ENCODE results near the gene PRDX3.
A peak's percentile ranks its signal among the peaks of the same experiment; 100 is the strongest.

PRDX3 gene

DNA sequence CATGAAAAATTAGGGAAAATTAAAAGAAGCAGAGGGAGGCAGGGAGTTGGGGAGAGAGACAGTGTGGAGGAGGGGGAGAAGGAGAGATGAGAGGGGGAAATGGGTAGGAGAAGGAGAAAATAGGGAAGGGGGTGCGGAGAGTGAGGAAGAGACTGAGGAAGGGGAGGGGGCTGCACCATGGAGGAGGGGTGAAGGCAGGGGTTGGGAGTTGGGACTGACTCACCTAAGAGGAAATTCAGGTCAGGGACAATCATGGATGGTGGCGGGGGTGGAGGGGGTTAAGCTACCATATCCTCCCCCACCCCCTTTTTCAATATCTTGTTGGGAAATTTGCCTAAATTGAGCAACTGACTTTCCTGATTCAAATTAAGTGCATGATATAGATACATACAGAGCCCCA, 36.8 kb upstream of the PRDX3 start:
- H3K9ac ChIP-seq (ENCODE audit: low read length): no peak overlapping the region
- no peaks in the 10 kb centered on the region for H3K9me3 ChIP-seq (ENCODE audit: control insufficient read depth, insufficient read depth, low read depth, low read length)
- no peak overlapping the region for H3K27ac ChIP-seq (ENCODE audit: low read depth, low read length)
- H3K4me3 ChIP-seq (ENCODE audit: low read depth, low read length): no peak overlapping the region
- H3K4me1 ChIP-seq (ENCODE audit: control insufficient read depth, insufficient read depth, low read length): peaks cover 26% of the 10 kb centered on the region
- H3K27me3 ChIP-seq (ENCODE audit: control insufficient read depth, insufficient read depth, low read length): no peaks in the 10 kb centered on the region
- H3K36me3 ChIP-seq (ENCODE audit: control insufficient read depth, insufficient read depth, low read length): no peaks in the 10 kb centered on the region

DNA sequence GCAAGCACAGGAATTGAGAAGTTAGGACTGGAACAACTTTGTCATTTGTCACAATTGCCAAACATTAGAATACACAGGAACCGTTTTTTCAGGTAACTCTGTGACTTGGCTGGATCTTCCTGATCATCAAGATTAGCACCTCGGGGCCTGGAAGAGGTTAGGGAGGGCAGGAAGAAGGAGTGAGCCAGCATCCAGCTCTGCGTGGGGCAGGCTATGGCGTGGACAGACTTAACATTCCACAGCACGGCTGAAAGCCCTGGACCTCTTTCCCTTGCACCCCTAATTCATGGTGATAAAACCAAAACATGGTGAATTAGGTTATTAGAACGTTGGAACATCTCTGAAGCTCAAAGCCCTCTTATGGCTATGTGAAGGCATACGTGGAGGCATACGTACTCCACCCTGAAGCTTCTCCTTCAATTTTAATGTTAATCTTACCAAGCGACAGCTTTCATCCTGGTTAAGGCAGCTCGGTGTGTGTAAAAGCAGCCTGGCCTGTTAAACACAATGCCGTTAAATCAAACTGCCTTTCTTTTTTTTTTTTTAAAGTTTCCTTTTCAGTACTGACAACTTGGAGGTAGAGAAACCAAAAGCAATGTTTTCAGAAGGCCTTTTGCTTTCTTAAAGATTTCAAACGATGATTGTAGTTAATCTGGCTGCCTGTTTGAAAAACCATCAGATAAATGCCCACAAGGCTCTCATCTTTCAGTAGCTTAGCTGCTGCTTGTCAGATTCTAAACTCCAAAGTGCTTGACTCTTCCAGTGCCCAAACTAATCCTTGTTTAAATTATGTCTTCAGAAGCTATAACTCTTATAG, 33.2 kb upstream of the PRDX3 start:
- Histone ChIP-seq H3K9me3 (ENCODE audit: control insufficient read depth, insufficient read depth, low read depth, low read length) (no peaks in the 10 kb centered on the region), H3K27ac (ENCODE audit: low read depth, low read length) (no peak overlapping the region), H3K4me3 (ENCODE audit: low read depth, low read length) (no peak overlapping the region), H3K4me1 (ENCODE audit: control insufficient read depth, insufficient read depth, low read length) (peaks cover 39% of the 10 kb centered on the region), H3K9ac (ENCODE audit: low read length) (no peak overlapping the region), H3K27me3 (ENCODE audit: control insufficient read depth, insufficient read depth, low read length) (peaks cover 18% of the 10 kb centered on the region), H3K36me3 (ENCODE audit: control insufficient read depth, insufficient read depth, low read length) (no peaks in the 10 kb centered on the region)

DNA sequence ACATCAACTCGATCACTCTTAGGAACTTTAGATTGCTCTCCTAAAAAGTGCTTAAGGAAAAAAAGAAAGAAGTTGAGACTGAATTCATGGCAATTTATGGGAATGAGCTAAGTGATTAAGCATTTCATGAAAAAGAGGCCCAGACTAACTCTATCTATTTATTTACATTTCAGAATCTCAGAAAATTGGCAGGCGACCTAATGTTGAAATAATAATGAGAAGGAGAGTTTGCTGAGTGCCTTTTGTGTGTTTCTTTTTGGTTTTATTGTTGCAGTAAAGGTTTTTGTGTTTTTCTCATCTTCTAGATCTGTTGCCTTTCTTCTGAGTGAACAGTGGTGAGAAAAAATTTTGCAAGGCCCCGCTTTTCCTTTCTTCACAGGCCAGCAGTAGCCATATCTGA, 32.6 kb upstream of the PRDX3 start:
- peaks cover 18% of the 10 kb centered on the region for H3K27me3 ChIP-seq (ENCODE audit: control insufficient read depth, insufficient read depth, low read length)
- no peaks in the 10 kb centered on the region for H3K9me3 ChIP-seq (ENCODE audit: control insufficient read depth, insufficient read depth, low read depth, low read length)
- no peak overlapping the region for H3K4me3 ChIP-seq (ENCODE audit: low read depth, low read length)
- peaks cover 43% of the 10 kb centered on the region for H3K4me1 ChIP-seq (ENCODE audit: control insufficient read depth, insufficient read depth, low read length)
- H3K36me3 ChIP-seq (ENCODE audit: control insufficient read depth, insufficient read depth, low read length): no peaks in the 10 kb centered on the region
- H3K27ac ChIP-seq (ENCODE audit: low read depth, low read length): no peak overlapping the region
- H3K9ac ChIP-seq (ENCODE audit: low read length): no peak overlapping the region

DNA sequence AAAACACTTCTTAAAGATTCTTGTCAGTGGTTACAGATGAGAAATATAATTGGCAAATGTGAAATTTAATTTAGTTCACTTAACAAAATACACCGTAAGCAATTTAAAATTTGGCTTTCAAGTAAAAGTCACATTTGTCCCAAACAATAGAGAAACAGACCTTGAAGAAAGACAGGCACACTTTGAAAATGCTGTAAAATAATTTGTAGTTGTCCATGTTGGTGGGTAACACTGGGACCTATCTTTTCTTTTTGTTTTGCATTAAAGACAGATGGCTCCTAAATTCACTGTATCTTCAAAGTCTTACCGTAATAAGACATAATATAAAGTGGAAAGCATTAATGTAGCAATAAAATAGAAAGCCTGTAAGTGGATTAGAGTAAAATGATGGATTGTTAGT, 32.0 kb upstream of the PRDX3 start:
- H3K27ac ChIP-seq (ENCODE audit: low read depth, low read length): no peak overlapping the region
- H3K9me3 ChIP-seq (ENCODE audit: control insufficient read depth, insufficient read depth, low read depth, low read length): no peaks in the 10 kb centered on the region
- H3K36me3 ChIP-seq (ENCODE audit: control insufficient read depth, insufficient read depth, low read length): no peaks in the 10 kb centered on the region
- H3K4me1 ChIP-seq (ENCODE audit: control insufficient read depth, insufficient read depth, low read length): peaks cover 46% of the 10 kb centered on the region
- H3K27me3 ChIP-seq (ENCODE audit: control insufficient read depth, insufficient read depth, low read length): peaks cover 18% of the 10 kb centered on the region
- no peak overlapping the region for H3K9ac ChIP-seq (ENCODE audit: low read length)
- no peak overlapping the region for H3K4me3 ChIP-seq (ENCODE audit: low read depth, low read length)

DNA sequence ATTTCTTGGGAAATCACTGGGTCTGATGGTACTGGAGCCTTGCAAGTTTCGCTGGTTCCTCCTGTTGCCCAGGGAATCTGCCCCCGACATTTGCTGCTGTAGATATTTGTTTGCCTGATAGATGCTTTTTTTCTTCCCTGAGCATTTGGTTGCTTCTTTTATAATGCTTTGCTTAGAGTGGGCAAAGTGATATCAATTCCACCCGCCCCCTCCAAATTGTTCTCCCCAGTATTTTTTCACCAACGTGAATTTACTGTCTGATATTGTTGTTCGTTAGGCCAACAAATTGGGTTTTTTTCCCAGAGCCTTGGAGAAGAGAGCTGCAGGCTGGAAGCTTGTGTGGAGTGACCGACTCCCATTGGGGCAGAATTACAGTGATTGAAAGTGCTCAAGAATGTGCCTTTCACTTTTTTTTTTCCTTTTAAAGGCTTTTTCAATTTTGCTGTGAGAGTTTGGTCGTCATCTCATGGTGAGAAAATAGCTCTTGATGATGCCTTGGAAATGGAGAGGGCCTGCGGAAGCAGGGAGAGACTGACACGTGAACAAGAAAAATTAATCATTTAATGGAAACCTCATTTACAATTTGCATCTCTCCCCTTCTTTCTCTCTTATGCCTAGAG, 31.2 kb upstream of the PRDX3 start:
- Histone ChIP-seq H3K4me3 (ENCODE audit: low read depth, low read length) (peak overlapping the region; percentile 41; the same call in 1 of the 2 replicates), H3K27me3 (ENCODE audit: control insufficient read depth, insufficient read depth, low read length) (peaks cover 18% of the 10 kb centered on the region), H3K9ac (ENCODE audit: low read length) (no peak overlapping the region), H3K4me1 (ENCODE audit: control insufficient read depth, insufficient read depth, low read length) (peaks cover 46% of the 10 kb centered on the region), H3K27ac (ENCODE audit: low read depth, low read length) (no peak overlapping the region), H3K36me3 (ENCODE audit: control insufficient read depth, insufficient read depth, low read length) (no peaks in the 10 kb centered on the region), H3K9me3 (ENCODE audit: control insufficient read depth, insufficient read depth, low read depth, low read length) (no peaks in the 10 kb centered on the region)

DNA sequence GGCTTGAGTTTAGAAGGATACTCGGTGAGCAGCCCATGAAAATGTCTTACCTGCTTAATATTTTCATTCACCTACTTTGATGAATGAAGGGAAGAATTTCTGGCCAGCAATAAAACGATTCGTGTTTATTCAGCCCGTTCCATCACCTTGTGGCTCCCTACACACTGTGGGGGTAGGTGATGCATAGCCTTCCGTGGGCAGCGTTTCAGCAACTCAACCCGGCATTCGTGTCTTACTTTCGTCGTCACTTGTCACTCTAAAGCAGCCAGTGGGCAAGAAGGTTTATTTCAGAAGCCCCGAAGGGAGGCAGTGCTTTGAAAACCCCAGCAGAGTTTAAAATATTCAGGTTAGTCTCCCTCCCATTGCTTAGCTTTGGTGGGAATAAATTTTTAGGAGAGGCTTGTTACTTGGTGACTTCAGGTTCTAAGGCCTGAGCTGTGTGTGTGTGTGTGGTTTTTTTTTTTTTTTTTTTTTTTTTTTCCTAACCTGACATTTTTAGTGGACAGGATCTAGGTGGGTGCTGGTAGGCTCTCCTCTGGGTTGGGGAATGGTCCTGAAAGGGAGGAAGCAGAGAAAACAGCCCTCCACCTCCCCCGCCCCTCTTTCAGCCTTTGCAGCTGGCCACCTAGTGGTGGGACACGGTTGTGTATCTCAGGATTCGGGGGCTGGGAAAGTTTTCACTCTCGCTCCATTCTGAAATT, 30.6 kb upstream of the PRDX3 start:
- H3K9me3 ChIP-seq (ENCODE audit: control insufficient read depth, insufficient read depth, low read depth, low read length): no peaks in the 10 kb centered on the region
- peaks cover 46% of the 10 kb centered on the region for H3K4me1 ChIP-seq (ENCODE audit: control insufficient read depth, insufficient read depth, low read length)
- peaks cover 18% of the 10 kb centered on the region for H3K27me3 ChIP-seq (ENCODE audit: control insufficient read depth, insufficient read depth, low read length)
- H3K4me3 ChIP-seq (ENCODE audit: low read depth, low read length): peak overlapping the region; percentile 71
- H3K9ac ChIP-seq (ENCODE audit: low read length): no peak overlapping the region
- no peaks in the 10 kb centered on the region for H3K36me3 ChIP-seq (ENCODE audit: control insufficient read depth, insufficient read depth, low read length)
- no peak overlapping the region for H3K27ac ChIP-seq (ENCODE audit: low read depth, low read length)

DNA sequence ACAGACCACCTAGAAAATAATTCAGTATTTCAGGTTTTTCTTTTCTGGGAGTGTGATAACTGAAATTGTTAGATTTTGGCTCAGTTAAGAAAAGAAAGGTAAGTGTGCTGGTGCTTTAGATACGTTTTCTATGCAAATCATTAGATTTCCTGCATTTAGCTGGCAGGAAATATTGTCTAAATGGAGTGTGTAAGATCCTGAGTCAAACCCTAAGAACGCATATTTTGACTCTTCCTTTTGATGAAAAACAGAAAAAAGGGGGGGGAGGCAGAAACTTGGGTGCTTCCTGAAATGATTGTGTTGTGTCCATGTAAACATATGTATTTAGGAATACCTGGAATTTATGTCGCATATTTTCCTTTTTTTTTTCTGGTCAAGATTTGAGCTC, 29.9 kb upstream of the PRDX3 start:
- Histone ChIP-seq H3K4me3 (ENCODE audit: low read depth, low read length) (peak overlapping the region; percentile 71), H3K27me3 (ENCODE audit: control insufficient read depth, insufficient read depth, low read length) (peaks cover 18% of the 10 kb centered on the region), H3K27ac (ENCODE audit: low read depth, low read length) (no peak overlapping the region), H3K9me3 (ENCODE audit: control insufficient read depth, insufficient read depth, low read depth, low read length) (no peaks in the 10 kb centered on the region), H3K36me3 (ENCODE audit: control insufficient read depth, insufficient read depth, low read length) (no peaks in the 10 kb centered on the region), H3K9ac (ENCODE audit: low read length) (no peak overlapping the region), H3K4me1 (ENCODE audit: control insufficient read depth, insufficient read depth, low read length) (peaks cover 46% of the 10 kb centered on the region)

DNA sequence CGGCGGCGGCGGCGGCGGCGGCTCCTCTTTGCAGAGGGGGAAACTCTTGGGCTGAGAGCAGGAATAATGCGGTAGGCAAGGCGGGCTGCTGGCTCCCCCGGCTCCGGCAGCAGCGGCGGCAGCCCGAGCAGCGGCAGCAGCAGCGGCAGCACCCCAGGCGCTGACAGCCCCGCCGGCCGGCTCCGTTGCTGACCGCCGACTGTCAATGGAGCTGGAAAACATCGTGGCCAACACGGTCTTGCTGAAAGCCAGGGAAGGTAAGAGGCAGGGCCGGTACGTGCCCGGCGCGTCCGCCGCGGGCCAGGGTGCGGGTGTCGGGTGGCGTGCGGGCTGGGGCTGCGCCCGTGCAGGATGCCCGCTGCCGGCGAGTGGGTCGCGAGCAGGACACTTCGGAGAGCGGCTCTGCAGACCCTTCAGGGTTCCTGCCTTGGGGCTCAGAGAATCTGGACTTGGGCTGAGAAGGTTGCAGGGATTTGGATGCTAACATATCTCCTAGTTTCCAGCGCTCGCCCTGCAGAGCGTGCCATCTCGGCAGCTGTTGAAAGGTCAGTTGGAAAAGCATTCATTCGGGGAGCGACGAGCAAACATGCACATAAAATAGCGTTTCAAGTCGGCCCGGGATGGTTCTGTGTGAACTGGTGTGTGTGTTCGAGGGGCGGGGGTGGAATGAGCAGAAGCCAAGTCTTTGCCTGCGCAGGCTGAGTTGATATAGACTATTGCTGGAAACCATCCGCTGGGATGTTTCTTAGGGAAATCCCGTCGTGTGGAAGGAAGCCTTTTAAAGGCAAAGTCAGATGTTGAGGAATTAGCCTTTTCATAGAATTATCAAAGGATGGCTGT, 29.3 kb upstream of the PRDX3 start:
- H3K4me1 ChIP-seq (ENCODE audit: control insufficient read depth, insufficient read depth, low read length): peaks cover 46% of the 10 kb centered on the region
- peak overlapping the region; percentile 12 for H3K9ac ChIP-seq (ENCODE audit: low read length)
- H3K4me3 ChIP-seq (ENCODE audit: low read depth, low read length): peak overlapping the region; percentile 71
- H3K27me3 ChIP-seq (ENCODE audit: control insufficient read depth, insufficient read depth, low read length): peaks cover 18% of the 10 kb centered on the region
- H3K27ac ChIP-seq (ENCODE audit: low read depth, low read length): no peak overlapping the region
- no peaks in the 10 kb centered on the region for H3K36me3 ChIP-seq (ENCODE audit: control insufficient read depth, insufficient read depth, low read length)
- H3K9me3 ChIP-seq (ENCODE audit: control insufficient read depth, insufficient read depth, low read depth, low read length): no peaks in the 10 kb centered on the region

DNA sequence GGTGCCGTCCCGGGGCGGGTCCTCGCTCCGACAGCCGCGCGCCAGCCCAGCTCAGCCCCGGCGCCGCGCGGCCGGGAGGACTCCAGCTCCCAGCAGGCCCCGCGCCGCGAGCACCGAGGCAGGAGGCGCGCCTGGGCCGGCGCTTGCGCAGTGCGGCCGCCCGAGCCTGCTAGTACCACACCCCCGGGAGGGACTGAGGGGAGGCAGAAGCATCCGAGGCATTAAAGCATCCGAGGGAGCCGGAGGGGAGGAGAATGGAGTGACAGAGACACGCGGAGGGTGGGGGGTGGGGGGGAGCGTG, 28.7 kb upstream of the PRDX3 start, which contains the start of gene GRK5:
Gene GRK5 (plus strand): TSS at position 206 of the 301 bp plus-strand sequence. CDS start 347 bp downstream, outside the sequence.
- H3K4me3 ChIP-seq (ENCODE audit: low read depth, low read length): peak within 1 kb of the TSS; percentile 71
- peak within 1 kb of the TSS; percentile 84 for H3K9ac ChIP-seq (ENCODE audit: low read length)
- no peaks in the 10 kb centered on the region for H3K9me3 ChIP-seq (ENCODE audit: control insufficient read depth, insufficient read depth, low read depth, low read length)
- no peak within 1 kb of the TSS for H3K27ac ChIP-seq (ENCODE audit: low read depth, low read length)
- H3K27me3 ChIP-seq (ENCODE audit: control insufficient read depth, insufficient read depth, low read length): peaks cover 18% of the 10 kb centered on the region
- H3K36me3 ChIP-seq (ENCODE audit: control insufficient read depth, insufficient read depth, low read length): no peaks in the 10 kb centered on the region
- H3K4me1 ChIP-seq (ENCODE audit: control insufficient read depth, insufficient read depth, low read length): peaks cover 43% of the 10 kb centered on the region

DNA sequence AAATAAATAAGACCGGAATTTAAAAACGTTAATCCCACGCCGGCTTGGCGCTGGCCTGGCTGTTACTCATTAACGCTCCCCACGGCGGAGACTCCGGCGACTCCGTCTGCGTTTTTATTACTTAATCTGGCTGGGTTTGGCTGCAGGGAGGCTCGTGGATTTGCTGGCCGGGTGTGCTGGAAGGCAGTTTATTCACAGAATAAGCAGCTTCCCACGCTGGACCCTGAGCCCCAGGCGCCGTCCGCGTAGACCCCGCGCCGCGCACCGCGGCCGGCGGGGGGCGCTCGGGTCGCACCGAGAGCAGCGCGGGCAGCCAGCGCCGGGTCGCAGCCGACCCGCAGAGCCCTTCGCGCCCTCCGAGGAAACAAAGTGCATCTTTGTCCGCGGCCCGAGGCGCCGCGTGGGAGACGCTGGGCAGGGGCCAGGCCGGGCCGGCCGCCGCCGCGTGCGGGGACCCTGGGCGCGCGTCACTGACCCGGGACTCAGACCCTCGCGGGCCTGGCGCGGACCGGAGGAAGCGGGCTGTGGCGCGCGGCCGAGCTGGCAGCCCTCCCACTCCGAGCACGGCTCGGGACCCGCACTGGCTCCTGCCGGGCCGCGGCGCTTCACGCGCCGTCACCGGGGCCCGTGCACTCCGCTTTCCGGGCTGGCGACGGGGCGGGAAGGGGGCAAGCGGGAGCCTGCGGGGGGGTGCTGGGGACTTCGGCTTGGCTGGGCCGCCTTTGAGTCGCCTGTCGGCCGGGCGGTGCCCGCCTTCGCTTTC, 28.2 kb upstream of the PRDX3 start:
- Histone ChIP-seq H3K9me3 (ENCODE audit: control insufficient read depth, insufficient read depth, low read depth, low read length) (no peaks in the 10 kb centered on the region), H3K9ac (ENCODE audit: low read length) (peak overlapping the region; percentile 84), H3K27me3 (ENCODE audit: control insufficient read depth, insufficient read depth, low read length) (peaks cover 18% of the 10 kb centered on the region), H3K27ac (ENCODE audit: low read depth, low read length) (no peak overlapping the region), H3K4me1 (ENCODE audit: control insufficient read depth, insufficient read depth, low read length) (peaks cover 37% of the 10 kb centered on the region), H3K36me3 (ENCODE audit: control insufficient read depth, insufficient read depth, low read length) (no peaks in the 10 kb centered on the region), H3K4me3 (ENCODE audit: low read depth, low read length) (peak overlapping the region; percentile 71)

Measured in HUES6 (cell line).